GM23338 (cell line): ENCODE measurements around the gene EIF5A2.

ENCODE experiments used
- CREB1 ChIP-seq: fragments of 250-450 bp; sonication (Bioruptor Pico); IDR thresholded peaks from 2 replicates; pipeline ENCODE4 v1.5.0; 2020; ENCODE audit warnings: low read depth, mild to moderate bottlenecking, moderate library complexity
- CTCF ChIP-seq, 2 experiments: fragments of 200-600 bp in 1 of 2; sonication (generic) in 1 of 2; conservative IDR thresholded peaks; 2 replicates each; pipeline versions ENCODE4 v1.5.1 to v1.6.1; 2016 to 2017; ENCODE audit warnings: antibody characterized with exemption in 2 of 2, low read depth in 2 of 2, mild to moderate bottlenecking in 2 of 2, moderate library complexity in 1 of 2
- EZH2 ChIP-seq: fragments of 200-600 bp; sonication (generic); IDR thresholded peaks from one replicate; pipeline ENCODE4 v1.8.0; 2017; ENCODE audit warnings: antibody characterized with exemption, mild to moderate bottlenecking, low read depth; ENCODE audit not compliant: unreplicated experiment
- POLR2AphosphoS5 ChIP-seq: IDR thresholded peaks from 2 replicates; pipeline ENCODE4 v1.6.1; 2016; ENCODE audit warnings: antibody characterized with exemption, low read depth
- ZNF462 ChIP-seq: fragments of 250-450 bp; sonication (Bioruptor Pico); IDR thresholded peaks from 2 replicates; pipeline ENCODE4 v1.5.0; 2020; ENCODE audit warnings: mild to moderate bottlenecking, moderate library complexity

- TF ChIP-seq CTCF (conservative IDR thresholded peaks at IDR 0.05; ENCODE audit: low read depth in 2 of 2) (no peak), CREB1 (CRISPR knock-in tag) (no peak), POLR2AphosphoS5 (no peak), EZH2 (no peak), ZNF462 (no peak)
Measured at GRCh38 chr3:170949211-170949610, 40.8 kb upstream of the EIF5A2 start.
